ACC112 (cell line): ENCODE results near the gene CD300LG.

Source experiments
- H2AFZ ChIP-seq: fragments of 200-600 bp; sonication (generic); one replicate; pipeline ENCODE4 v1.6.0; 2017; ENCODE audit warnings: antibody characterized with exemption, low read length; ENCODE audit not compliant: unreplicated experiment
- H3K27ac ChIP-seq: fragments of 200-600 bp; sonication (generic); 2 replicates; pipeline ENCODE4 v1.5.1; 2014; ENCODE audit warnings: low read depth, mild to moderate bottlenecking, antibody characterized with exemption, low read length, moderate library complexity
- H3K27me3 ChIP-seq: fragments of 200-600 bp; sonication (generic); 2 replicates; pipeline ENCODE4 v1.6.1; 2014; ENCODE audit warnings: mild to moderate bottlenecking, antibody characterized with exemption, low read length, moderate library complexity, mixed read lengths; ENCODE audit not compliant: insufficient read depth
- H3K36me3 ChIP-seq: fragments of 200-600 bp; sonication (generic); 2 replicates; pipeline ENCODE4 v1.6.1; 2016; ENCODE audit warnings: mild to moderate bottlenecking, antibody characterized with exemption, low read length, moderate library complexity, mixed read lengths; ENCODE audit not compliant: insufficient read depth
- H3K4me1 ChIP-seq: fragments of 200-600 bp; sonication (generic); one replicate; pipeline ENCODE4 v1.6.1; 2016; ENCODE audit warnings: low read length, mixed read lengths; ENCODE audit not compliant: insufficient read depth, unreplicated experiment, control insufficient read depth
- H3K4me3 ChIP-seq: fragments of 200-600 bp; sonication (generic); 2 replicates; pipeline ENCODE4 v1.5.1; 2014; ENCODE audit warnings: mild to moderate bottlenecking, low read depth, low read length
- H3K79me2 ChIP-seq: fragments of 200-600 bp; sonication (generic); one replicate; pipeline ENCODE4 v1.6.0; 2016; ENCODE audit warnings: low read length; ENCODE audit not compliant: control insufficient read depth, unreplicated experiment, insufficient read depth

The CD300LG gene

GRCh38 chr17:43823350-43824084, 23.5 kb upstream of the CD300LG start:
- H3K4me1 ChIP-seq = no peaks in the 10 kb centered on the region
- H3K27ac ChIP-seq = no peak overlapping the region
- no peaks in the 10 kb centered on the region for H3K27me3 ChIP-seq
- 0 out of 2 replicates have a peak, but pooled peaks cover 2% of the 10 kb centered on the region for H3K36me3 ChIP-seq
- no peak overlapping the region for H3K4me3 ChIP-seq
- no peak overlapping the region for H2AFZ ChIP-seq
- no peaks in the 10 kb centered on the region for H3K79me2 ChIP-seq

DNA sequence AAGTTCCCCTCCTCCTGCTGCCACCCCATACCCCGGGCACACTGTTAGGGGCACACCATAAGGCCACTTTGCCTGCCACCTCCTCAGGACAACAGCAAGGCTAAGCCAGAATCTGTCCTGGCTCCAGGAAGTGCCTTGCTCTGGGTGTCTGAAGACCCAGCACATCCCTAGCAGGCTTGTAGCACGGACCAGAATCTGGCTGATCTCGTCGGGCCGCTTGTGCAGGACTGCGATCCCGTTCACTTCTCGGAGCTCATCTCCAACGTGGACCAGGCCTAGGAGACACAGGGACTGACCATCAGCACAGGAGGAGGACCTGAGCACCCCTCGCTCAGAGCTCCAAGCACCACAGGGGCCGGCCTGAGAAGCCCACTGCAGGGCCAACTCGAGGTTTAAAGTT, 21.4 kb upstream of the CD300LG start:
- H2AFZ ChIP-seq = no peak overlapping the region
- H3K27ac ChIP-seq = no peak overlapping the region
- H3K79me2 ChIP-seq = no peaks in the 10 kb centered on the region
- H3K4me3 ChIP-seq = no peak overlapping the region
- H3K4me1 ChIP-seq = no peaks in the 10 kb centered on the region
- 0 out of 2 replicates have a peak, but pooled peaks cover 2% of the 10 kb centered on the region for H3K36me3 ChIP-seq
- H3K27me3 ChIP-seq = no peaks in the 10 kb centered on the region

GRCh38 chr17:43826206-43826605, 20.8 kb upstream of the CD300LG start:
- H3K4me3 ChIP-seq = no peak overlapping the region
- H2AFZ ChIP-seq = no peak overlapping the region
- H3K4me1 ChIP-seq = no peaks in the 10 kb centered on the region
- 0 out of 2 replicates have a peak, but pooled peaks cover 2% of the 10 kb centered on the region for H3K36me3 ChIP-seq
- H3K79me2 ChIP-seq = no peaks in the 10 kb centered on the region
- no peaks in the 10 kb centered on the region for H3K27me3 ChIP-seq
- no peak overlapping the region for H3K27ac ChIP-seq

DNA sequence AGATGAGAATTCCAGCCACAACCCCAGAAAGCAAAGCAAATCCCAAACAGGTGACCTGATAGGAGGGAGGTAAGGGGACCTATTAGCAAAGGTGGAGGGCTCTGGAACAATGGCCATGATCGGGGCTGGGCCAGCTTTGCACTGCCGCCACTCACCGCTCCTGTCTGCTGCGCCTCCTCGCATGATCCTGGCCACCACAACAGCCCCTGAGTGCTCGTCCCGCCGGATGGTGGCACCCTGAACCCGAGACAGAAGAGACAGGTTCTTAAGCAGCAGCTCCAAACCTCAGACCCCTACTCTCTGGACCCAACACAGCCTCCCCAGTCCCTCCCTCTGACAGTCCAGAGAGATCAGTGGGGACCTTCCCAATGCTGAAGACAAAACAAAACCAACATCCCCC, 19.4 kb upstream of the CD300LG start:
- no peak overlapping the region for H2AFZ ChIP-seq
- H3K27ac ChIP-seq = no peak overlapping the region
- peaks cover 7% of the 10 kb centered on the region for H3K4me1 ChIP-seq
- H3K4me3 ChIP-seq = no peak overlapping the region
- no peaks in the 10 kb centered on the region for H3K27me3 ChIP-seq
- H3K79me2 ChIP-seq = peaks cover 4% of the 10 kb centered on the region
- 0 out of 2 replicates have a peak, but pooled peaks cover 2% of the 10 kb centered on the region for H3K36me3 ChIP-seq

- Histone ChIP-seq H3K79me2 (peaks cover 4% of the 10 kb centered on the region), H2AFZ (no peak overlapping the region), H3K27me3 (no peaks in the 10 kb centered on the region), H3K36me3 (0 out of 2 replicates have a peak, but pooled peaks cover 2% of the 10 kb centered on the region), H3K4me1 (peaks cover 7% of the 10 kb centered on the region), H3K27ac (no peak overlapping the region), H3K4me3 (no peak overlapping the region)
Measured at GRCh38 chr17:43829738-43830137, 17.2 kb upstream of the CD300LG start.

GRCh38 chr17:43830510-43831140, 16.4 kb upstream of the CD300LG start:
- Histone ChIP-seq H3K79me2 (peaks cover 4% of the 10 kb centered on the region), H3K4me3 (no peak overlapping the region), H3K27ac (no peak overlapping the region), H2AFZ (no peak overlapping the region), H3K27me3 (no peaks in the 10 kb centered on the region), H3K4me1 (peaks cover 7% of the 10 kb centered on the region), H3K36me3 (no peaks in the 10 kb centered on the region)

- peak overlapping the region; percentile 77 for H3K4me3 ChIP-seq
- peaks cover 4% of the 10 kb centered on the region for H3K79me2 ChIP-seq
- H3K4me1 ChIP-seq = peaks cover 7% of the 10 kb centered on the region
- no peak overlapping the region for H3K27ac ChIP-seq
- no peaks in the 10 kb centered on the region for H3K36me3 ChIP-seq
- H2AFZ ChIP-seq = no peak overlapping the region
- H3K27me3 ChIP-seq = no peaks in the 10 kb centered on the region
Measured at GRCh38 chr17:43831633-43832032, 15.3 kb upstream of the CD300LG start.

DNA sequence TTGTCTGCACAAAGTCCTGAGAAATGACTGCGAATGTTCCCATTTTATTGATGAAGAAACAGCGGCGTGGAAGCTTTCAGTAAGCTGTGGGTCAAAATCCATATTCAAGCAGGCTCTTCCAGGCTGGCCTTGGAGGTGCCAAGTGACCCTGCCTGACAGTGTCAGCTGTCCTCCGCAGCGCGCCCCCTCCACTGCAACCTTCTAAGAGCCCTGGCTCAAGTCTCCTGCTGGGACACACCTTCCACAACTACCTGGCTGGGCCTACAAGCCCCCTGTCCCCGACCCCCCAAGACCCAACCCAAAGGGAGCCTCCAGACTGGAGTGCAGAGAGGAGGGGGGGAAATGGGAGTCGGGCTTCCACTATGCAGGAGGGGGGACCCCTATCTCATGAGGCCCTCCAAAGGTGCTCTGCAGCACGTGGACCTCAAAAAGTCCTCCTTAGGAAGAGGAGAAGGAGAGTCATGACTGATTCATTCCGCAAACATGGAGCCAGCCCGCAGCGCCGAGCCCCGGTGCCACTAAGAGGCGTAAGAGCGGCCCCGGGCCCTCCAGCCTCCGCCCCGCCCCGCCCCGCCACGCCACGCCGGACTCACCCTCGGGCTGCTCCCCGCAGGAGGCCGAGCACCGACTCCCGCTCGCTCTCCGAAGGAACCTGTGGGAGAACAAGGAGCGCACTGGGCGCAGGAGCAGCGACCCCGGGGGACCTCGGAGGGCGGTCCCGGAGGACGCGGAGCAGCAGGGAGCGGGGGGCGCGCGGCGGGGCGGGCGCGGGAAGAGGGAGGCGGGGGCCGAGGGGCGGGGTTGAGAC, 14.6 kb upstream of the CD300LG start:
- Histone ChIP-seq H3K27me3 (no peaks in the 10 kb centered on the region), H3K4me3 (peak overlapping the region; percentile 77), H2AFZ (peak overlapping the region; percentile 50), H3K36me3 (no peaks in the 10 kb centered on the region), H3K27ac (0 out of 2 replicates have a peak overlapping the region, but pooled peaks have one; percentile 13), H3K79me2 (peaks cover 4% of the 10 kb centered on the region), H3K4me1 (peaks cover 7% of the 10 kb centered on the region)

- Histone ChIP-seq H3K79me2 (peaks cover 4% of the 10 kb centered on the region), H3K4me1 (peaks cover 7% of the 10 kb centered on the region), H3K27me3 (no peaks in the 10 kb centered on the region), H3K36me3 (no peaks in the 10 kb centered on the region), H2AFZ (peak within 1 kb of the TSS; percentile 50), H3K4me3 (peak within 1 kb of the TSS; percentile 77), H3K27ac (0 out of 2 replicates have a peak within 1 kb of the TSS, but pooled peaks have one; percentile 13)
Measured at GRCh38 chr17:43832976-43833829, 13.8 kb upstream of the CD300LG start, which contains the start of gene MPP3. Gene MPP3, minus strand, starts transcription at chr17:43833146. Its CDS starts 1,240 bp downstream, at chr17:43831906.

GRCh38 chr17:43834106-43834505, 12.9 kb upstream of the CD300LG start:
- Histone ChIP-seq H3K79me2 (peaks cover 4% of the 10 kb centered on the region), H3K36me3 (no peaks in the 10 kb centered on the region), H3K4me1 (peaks cover 7% of the 10 kb centered on the region), H3K4me3 (no peak overlapping the region), H3K27ac (no peak overlapping the region), H2AFZ (no peak overlapping the region), H3K27me3 (no peaks in the 10 kb centered on the region)
